HG03354 (cell line): ENCODE data around the gene GABPA.
"Not testable (repeated sequence)": the region's sequence is repeated elsewhere in the genome, so short reads cannot be mapped to it uniquely, and the experiment has no call there.

Experiments used
- ATAC-seq: cut with Tn5 transposase; IDR thresholded peaks from one replicate; pipeline ENCODE4 v1.9.1; 2021; ENCODE audit warnings: mild to moderate bottlenecking; ENCODE audit not compliant: unreplicated experiment, poor library complexity, severe bottlenecking

Gene GABPA

GRCh38 chr21:25735646-25736597 is 1.1 kb downstream of the GABPA start:
- ATAC-seq = peak; percentile 18

- no peak for ATAC-seq
Measured at GRCh38 chr21:25737421-25737820, 2.6 kb downstream of the GABPA start.

- no peak for ATAC-seq
Measured at GRCh38 chr21:25742900-25743299, 8.1 kb downstream of the GABPA start.

- no peak for ATAC-seq
Measured at GRCh38 chr21:25744854-25745253, 10.1 kb downstream of the GABPA start.

GRCh38 chr21:25750085-25750484 is 15.3 kb downstream of the GABPA start:
- no peak for ATAC-seq

- ATAC-seq = no peak
Measured at GRCh38 chr21:25752416-25752815, 17.6 kb downstream of the GABPA start.

- no peak for ATAC-seq
Measured at GRCh38 chr21:25756190-25756932, 21.6 kb downstream of the GABPA start.

- ATAC-seq = no peak
Measured at GRCh38 chr21:25757531-25757930, 22.8 kb downstream of the GABPA start.

- ATAC-seq = no peak
Measured at GRCh38 chr21:25759573-25759972, 24.8 kb downstream of the GABPA start.

GRCh38 chr21:25760061-25760460 is 25.3 kb downstream of the GABPA start:
- ATAC-seq = no peak

GRCh38 chr21:25760677-25761076 is 25.9 kb downstream of the GABPA start:
- no peak for ATAC-seq

GRCh38 chr21:25764065-25764464 is 29.3 kb downstream of the GABPA start:
- ATAC-seq = no peak

- ATAC-seq = no peak
Measured at GRCh38 chr21:25767921-25768320, 33.1 kb downstream of the GABPA start.

GRCh38 chr21:25772686-25773085 is 37.9 kb downstream of the GABPA start:
- no peak for ATAC-seq

- no peak for ATAC-seq
Measured at GRCh38 chr21:25776440-25776839, 41.7 kb downstream of the GABPA start.

GRCh38 chr21:25778126-25778875 is 43.5 kb downstream of the GABPA start:
- ATAC-seq = not testable (repeated sequence)

GRCh38 chr21:25788677-25789076 is 53.9 kb downstream of the GABPA start:
- no peak for ATAC-seq

- peak; percentile 84 for ATAC-seq
Measured at GRCh38 chr21:25790122-25790877, 55.5 kb downstream of the GABPA start.

GRCh38 chr21:25790878-25791204 is 56.1 kb downstream of the GABPA start:
- ATAC-seq = no peak

- ATAC-seq = no peak
Measured at GRCh38 chr21:25791319-25791718, 56.5 kb downstream of the GABPA start.
